ENCODE data around the gene NABP2.

DNA sequence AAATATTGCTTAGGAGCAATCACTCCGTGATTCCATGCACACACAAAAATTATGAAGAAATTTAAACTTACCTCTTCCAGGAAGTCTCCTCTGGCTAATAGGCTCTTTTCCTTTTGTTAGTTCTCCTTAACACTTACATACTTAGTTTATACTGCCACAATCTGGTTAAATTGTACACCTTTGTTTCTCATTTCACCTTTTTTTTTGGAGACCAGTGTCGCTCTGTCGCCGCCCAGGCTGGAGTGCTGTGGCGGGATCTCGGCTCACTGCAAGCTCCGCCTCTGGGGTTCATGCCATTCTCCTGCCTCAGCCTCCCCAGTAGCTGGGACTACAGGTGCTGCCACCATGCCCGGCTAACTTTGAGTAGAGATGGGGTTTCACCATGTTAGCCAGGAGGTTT is 36.2 kb downstream of the NABP2 start:
- TF ChIP-seq EP300 (IDR thresholded peaks at IDR 0.05) (no peak), POLR2A (IDR thresholded peaks at IDR 0.05) (no peak), POLR2AphosphoS5 (IDR thresholded peaks at IDR 0.05) (no peak)
- TF ChIP-seq, protein P1, sequence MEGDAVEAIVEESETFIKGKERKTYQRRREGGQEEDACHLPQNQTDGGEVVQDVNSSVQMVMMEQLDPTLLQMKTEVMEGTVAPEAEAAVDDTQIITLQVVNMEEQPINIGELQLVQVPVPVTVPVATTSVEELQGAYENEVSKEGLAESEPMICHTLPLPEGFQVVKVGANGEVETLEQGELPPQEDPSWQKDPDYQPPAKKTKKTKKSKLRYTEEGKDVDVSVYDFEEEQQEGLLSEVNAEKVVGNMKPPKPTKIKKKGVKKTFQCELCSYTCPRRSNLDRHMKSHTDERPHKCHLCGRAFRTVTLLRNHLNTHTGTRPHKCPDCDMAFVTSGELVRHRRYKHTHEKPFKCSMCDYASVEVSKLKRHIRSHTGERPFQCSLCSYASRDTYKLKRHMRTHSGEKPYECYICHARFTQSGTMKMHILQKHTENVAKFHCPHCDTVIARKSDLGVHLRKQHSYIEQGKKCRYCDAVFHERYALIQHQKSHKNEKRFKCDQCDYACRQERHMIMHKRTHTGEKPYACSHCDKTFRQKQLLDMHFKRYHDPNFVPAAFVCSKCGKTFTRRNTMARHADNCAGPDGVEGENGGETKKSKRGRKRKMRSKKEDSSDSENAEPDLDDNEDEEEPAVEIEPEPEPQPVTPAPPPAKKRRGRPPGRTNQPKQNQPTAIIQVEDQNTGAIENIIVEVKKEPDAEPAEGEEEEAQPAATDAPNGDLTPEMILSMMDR (IDR thresholded peaks at IDR 0.05) = no peak
